Tibial nerve (tissue), 4 donors: ENCODE results near the gene MLST8. TPM values are rescaled to one million over a fixed set of nuclear protein-coding genes. Genes with fewer than 3 reads are reported as not detected.
A peak's percentile ranks its signal among the peaks of the same experiment; 100 is the strongest.

Source experiments
- DNase-seq, 2 donors: peaks; one replicate each; pipeline ENCODE4 v3.0.0-alpha.2; 2019; ENCODE audit warnings: low spot score in 2 of 2
- H3K27ac ChIP-seq, 4 donors: fragments of 200-600 bp; sonication (generic) in 3 of 4; one replicate each; pipeline ENCODE4 v1.5.1; 2017 to 2019; ENCODE audit warnings: mild to moderate bottlenecking in 1 of 4
- H3K27me3 ChIP-seq, 2 donors: fragments of 200-600 bp; sonication (generic) in 1 of 2; one replicate each; pipeline versions ENCODE4 v1.5.1 to v1.6.0; 2017 to 2019
- H3K36me3 ChIP-seq, 3 donors: fragments of 200-600 bp; sonication (generic); one replicate each; pipeline ENCODE4 v1.5.1; 2018 to 2019
- H3K4me1 ChIP-seq, 4 donors: fragments of 200-600 bp; sonication (generic) in 3 of 4; one replicate each; pipeline ENCODE4 v1.5.1; 2017 to 2019
- H3K4me3 ChIP-seq, 4 donors: fragments of 200-600 bp; sonication (generic) in 3 of 4; one replicate each; pipeline ENCODE4 v1.5.1; 2017 to 2019; ENCODE audit warnings: mild to moderate bottlenecking in 1 of 4, moderate library complexity in 1 of 4
- H3K9me3 ChIP-seq, 4 donors: fragments of 200-600 bp; sonication (generic) in 3 of 4; one replicate each; pipeline ENCODE4 v1.5.1; 2017 to 2019
- CTCF ChIP-seq, 5 experiments: fragments of 200-600 bp in 3 of 5; fragments of 450-650 bp in 2 of 5; sonication (generic) in 3 of 5; IDR thresholded peaks; one replicate each; pipeline ENCODE4 v1.5.1; 2016 to 2019; ENCODE audit warnings: antibody characterized with exemption in 5 of 5, mild to moderate bottlenecking in 3 of 5, moderate library complexity in 2 of 5
- EP300 ChIP-seq, 2 donors: sonication (generic); formaldehyde crosslinking; IDR thresholded peaks; one replicate each; pipeline ENCODE4 v1.6.1; 2017; ENCODE audit warnings: antibody characterized with exemption in 2 of 2, mild to moderate bottlenecking in 1 of 2
- POLR2A ChIP-seq, 2 donors: fragments of 450-650 bp; IDR thresholded peaks; one replicate each; pipeline ENCODE4 v1.6.1; 2017; ENCODE audit warnings: antibody characterized with exemption in 2 of 2, mild to moderate bottlenecking in 2 of 2, moderate library complexity in 2 of 2
- WGBS, 2 donors: methylation state at CpG; one replicate each; pipeline ENCODE4 v1.1.5; 2018; 5-methylcytosine and 5-hydroxymethylcytosine counted together
- total RNA-seq, 4 donors: library from RNA; depleted of rRNA; stranded (reverse); fragments of >200 nt; gene quantifications; one replicate each; pipeline ENCODE4 v1.1.0, GENCODE V29; 2016

Gene MLST8
- total RNA-seq, 4 donors from 2014 or later = 28.8 to 73.8 (median 43.8) TPM

- Histone ChIP-seq H3K27me3 (no peaks in the 10 kb centered on the region), H3K36me3 (peaks cover 0 to 48% (median 14%) of the 10 kb centered on the region in 3 donors), H3K9me3 (no peaks in the 10 kb centered on the region), H3K4me3 (no peak overlapping the region), H3K4me1 (peaks cover 0 to 54% (median 29%) of the 10 kb centered on the region in 4 donors), H3K27ac (peak overlapping the region in 1 of 4 donors; percentile 36)
- no peak for DNase-seq
- 76 to 89% methylated on average over 7 to 10 of the region's 17 CpGs for WGBS, 2 donors
- no peak for TF ChIP-seq POLR2A (IDR thresholded peaks at IDR 0.05)
- no peak for TF ChIP-seq CTCF (IDR thresholded peaks at IDR 0.05)
- no peak for TF ChIP-seq EP300 (IDR thresholded peaks at IDR 0.05)
Measured at GRCh38 chr16:2210009-2210332, 4.7 kb downstream of the MLST8 start.

- no peak for DNase-seq
- H3K27ac ChIP-seq = peak within 1 kb of the TSS in 1 of 4 donors; percentile 36
- no peak within 1 kb of the TSS for H3K4me3 ChIP-seq
- H3K9me3 ChIP-seq = no peaks in the 10 kb centered on the region
- peaks cover 0 to 48% (median 14%) of the 10 kb centered on the region in 3 donors for H3K36me3 ChIP-seq
- 53 to 58% methylated on average over 9 to 11 of the region's 24 CpGs for WGBS, 2 donors
- peaks cover 0 to 59% (median 30%) of the 10 kb centered on the region in 4 donors for H3K4me1 ChIP-seq
- no peaks in the 10 kb centered on the region for H3K27me3 ChIP-seq
- TF ChIP-seq POLR2A (IDR thresholded peaks at IDR 0.05) (no peak), EP300 (IDR thresholded peaks at IDR 0.05) (no peak), CTCF (IDR thresholded peaks at IDR 0.05) (no peak)
Measured at GRCh38 chr16:2210386-2211365, 5.4 kb downstream of the MLST8 start, which contains the start of gene BRICD5. Gene BRICD5, minus strand, starts transcription at chr16:2210863. Its CDS starts 30 bp downstream, at chr16:2210833.

- 78 to 87% methylated on average over 5 to 11 of the region's 11 CpGs for WGBS, 2 donors
- H3K4me3 ChIP-seq = no peak overlapping the region
- no peaks in the 10 kb centered on the region for H3K27me3 ChIP-seq
- H3K36me3 ChIP-seq = peaks cover 0 to 42% (median 14%) of the 10 kb centered on the region in 3 donors
- no peak for DNase-seq
- TF ChIP-seq CTCF (IDR thresholded peaks at IDR 0.05) = no peak
- peaks cover 0 to 47% (median 22%) of the 10 kb centered on the region in 4 donors for H3K4me1 ChIP-seq
- H3K27ac ChIP-seq = no peak overlapping the region
- H3K9me3 ChIP-seq = no peaks in the 10 kb centered on the region
Measured at GRCh38 chr16:2211923-2212347, 6.7 kb downstream of the MLST8 start.

- Histone ChIP-seq H3K27me3 (no peaks in the 10 kb centered on the region), H3K9me3 (no peaks in the 10 kb centered on the region), H3K27ac (no peak overlapping the region), H3K4me1 (peaks cover 0 to 40% (median 22%) of the 10 kb centered on the region in 4 donors), H3K4me3 (peak overlapping the region in 1 of 4 donors; percentile 96), H3K36me3 (peaks cover 0 to 35% (median 14%) of the 10 kb centered on the region in 3 donors)
- 66 to 79% methylated on average over 17 of the region's 19 CpGs for WGBS, 2 donors
- TF ChIP-seq EP300 (IDR thresholded peaks at IDR 0.05) (no peak), POLR2A (IDR thresholded peaks at IDR 0.05) (no peak), CTCF (IDR thresholded peaks at IDR 0.05) (no peak)
- no peak for DNase-seq
Measured at GRCh38 chr16:2212362-2213324, 7.4 kb downstream of the MLST8 start.
